PC-9 (cell line): ENCODE measurements around the gene HTR2B. TPM values are rescaled to one million over a fixed set of nuclear protein-coding genes. Genes with fewer than 3 reads are reported as not detected.

Experiments
- BruUV-seq: library from RNA; stranded (reverse); fragments of 400-500 nt; replicated peaks from 2 replicates; lab custom pipeline; 2021; lab: Mats Ljungman, UMichigan
- CTCF ChIA-PET: fragments of 300-600 bp; sonication (Branson Sonifier 250); formaldehyde crosslinking; loops from one replicate; lab custom pipeline; 2022; ENCODE audit warnings: antibody characterized with exemption; lab: Charles Lee
- POLR2A ChIA-PET: fragments of 300-600 bp; sonication (Branson Sonifier 250); formaldehyde crosslinking; loops from one replicate; lab custom pipeline; 2022; ENCODE audit warnings: antibody characterized with exemption; ENCODE audit not compliant: unreplicated experiment; lab: Charles Lee
- DNase-seq, 2 experiments: peaks; one replicate each; pipeline versions ENCODE4 v3.0.0 to v3.0.0-alpha.2; 2015 to 2022; ENCODE audit warnings: mixed read lengths in 1 of 2
- H2AFZ ChIP-seq: fragments of 200-600 bp; sonication (generic); 2 replicates; pipeline ENCODE4 v1.8.1; 2017; ENCODE audit warnings: antibody characterized with exemption
- H3F3A ChIP-seq: fragments of 200-600 bp; sonication (generic); 2 replicates; pipeline ENCODE4 v1.8.1; 2017; ENCODE audit warnings: antibody characterized with exemption, mild to moderate bottlenecking, low read depth; ENCODE audit not compliant: insufficient read depth
- H3K27ac ChIP-seq: fragments of 200-600 bp; sonication (generic); 2 replicates; pipeline ENCODE4 v1.6.1; 2016; ENCODE audit warnings: mixed run types
- H3K27me3 ChIP-seq: fragments of 200-600 bp; sonication (generic); 2 replicates; pipeline ENCODE4 v1.6.1; 2016; ENCODE audit warnings: low read depth, mixed run types; ENCODE audit not compliant: insufficient read depth
- H3K36me3 ChIP-seq: fragments of 200-600 bp; sonication (generic); 2 replicates; pipeline ENCODE4 v1.6.1; 2016; ENCODE audit warnings: low read depth, mixed run types
- H3K4me1 ChIP-seq: fragments of 200-600 bp; sonication (generic); replicated peaks from 2 replicates; pipeline ENCODE4 v1.6.1; 2016; ENCODE audit warnings: mixed run types; ENCODE audit not compliant: insufficient read depth
- H3K4me2 ChIP-seq: fragments of 200-600 bp; sonication (generic); 2 replicates; pipeline ENCODE4 v1.6.1; 2017; ENCODE audit warnings: mixed run types
- H3K4me3 ChIP-seq: fragments of 200-600 bp; sonication (generic); 2 replicates; pipeline ENCODE4 v1.6.1; 2016; ENCODE audit warnings: mixed run types
- H3K79me2 ChIP-seq: fragments of 200-600 bp; sonication (generic); 2 replicates; pipeline ENCODE4 v1.6.1; 2017; ENCODE audit warnings: low read depth, mixed run types
- H3K9me2 ChIP-seq: fragments of 200-600 bp; sonication (generic); 2 replicates; pipeline ENCODE4 v1.8.1; 2017; ENCODE audit warnings: mild to moderate bottlenecking; ENCODE audit not compliant: insufficient read depth
- H3K9me3 ChIP-seq: fragments of 200-600 bp; sonication (generic); 2 replicates; pipeline ENCODE4 v1.8.1; 2016; ENCODE audit warnings: low read depth; ENCODE audit not compliant: insufficient read depth
- H4K20me1 ChIP-seq: fragments of 200-600 bp; sonication (generic); 2 replicates; pipeline ENCODE4 v1.8.1; 2017; ENCODE audit not compliant: insufficient read depth
- CTCF ChIP-seq: fragments of 200-600 bp; sonication (generic); conservative IDR thresholded peaks from 2 replicates; pipeline ENCODE4 v1.6.1; 2017; ENCODE audit warnings: mixed run types, antibody characterized with exemption, mild to moderate bottlenecking, moderate library complexity
- EZH2 ChIP-seq: fragments of 200-600 bp; sonication (generic); IDR thresholded peaks from 2 replicates; pipeline ENCODE4 v1.8.0; 2017; ENCODE audit warnings: antibody characterized with exemption, low read depth
- intact Hi-C: fragments of 100-400 bp; cut with micrococcal nuclease; formaldehyde crosslinking; loops from one replicate; pipeline ENCODE4 v1.10.0; 2022; ENCODE audit not compliant: unreplicated experiment
- total RNA-seq: library from RNA; stranded (reverse); gene quantifications from 2 replicates; pipeline ENCODE4 v1.2.3, GENCODE V29; 2021

Gene HTR2B
- total RNA-seq, 1 experiment from 2014 or later = not detected

DNA sequence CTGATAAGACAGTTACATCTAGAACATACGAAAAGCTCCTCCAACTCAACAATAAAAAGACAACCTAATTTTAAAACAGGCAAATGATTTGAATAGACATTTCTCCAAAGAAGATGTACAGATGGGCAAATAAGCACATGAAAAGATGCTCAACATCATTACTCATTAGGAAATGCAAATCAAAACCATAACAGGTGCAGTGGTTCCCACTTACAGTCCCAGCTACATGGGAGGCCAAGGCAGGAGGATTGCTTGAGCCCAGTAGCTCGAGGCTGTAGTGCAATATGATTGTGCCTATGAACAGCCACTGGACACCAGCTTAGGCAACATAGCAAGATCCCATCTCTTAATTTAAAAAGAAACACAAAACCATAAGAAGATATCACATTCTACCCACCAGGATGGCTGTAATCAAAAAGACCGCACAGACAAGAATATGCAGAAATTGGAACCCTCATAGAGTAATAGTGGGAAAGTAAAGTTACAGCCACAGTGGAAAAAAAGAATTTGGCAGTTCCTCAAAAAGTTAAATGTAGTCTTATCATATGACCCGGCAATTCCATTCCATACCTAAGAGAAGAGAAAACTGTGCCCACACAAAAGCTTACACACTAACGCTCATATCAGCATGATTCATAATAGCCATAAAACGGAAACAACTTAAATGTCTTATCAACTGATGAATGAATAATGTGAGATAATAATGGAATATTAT is 43.1 kb upstream of the HTR2B start:
- Histone ChIP-seq H4K20me1 (no peaks in the 10 kb centered on the region), H3K36me3 (peaks cover 44% of the 10 kb centered on the region), H3K4me3 (no peak overlapping the region), H3K27me3 (no peaks in the 10 kb centered on the region), H3K4me1 (no peaks in the 10 kb centered on the region), H3F3A (peaks cover 11% of the 10 kb centered on the region; the same call in 1 of the 2 replicates), H3K4me2 (no peak overlapping the region), H3K9me2 (no peaks in the 10 kb centered on the region), H3K27ac (no peak overlapping the region), H2AFZ (no peak overlapping the region), H3K9me3 (no peaks in the 10 kb centered on the region), H3K79me2 (no peaks in the 10 kb centered on the region)
- intact Hi-C loops = no loop called here
- no TSS peak for BruUV-seq
- POLR2A ChIA-PET = no interaction called here
- CTCF ChIA-PET = no interaction called here
- DNase-seq = no peak
- no peak for TF ChIP-seq EZH2
- TF ChIP-seq CTCF = no peak

DNA sequence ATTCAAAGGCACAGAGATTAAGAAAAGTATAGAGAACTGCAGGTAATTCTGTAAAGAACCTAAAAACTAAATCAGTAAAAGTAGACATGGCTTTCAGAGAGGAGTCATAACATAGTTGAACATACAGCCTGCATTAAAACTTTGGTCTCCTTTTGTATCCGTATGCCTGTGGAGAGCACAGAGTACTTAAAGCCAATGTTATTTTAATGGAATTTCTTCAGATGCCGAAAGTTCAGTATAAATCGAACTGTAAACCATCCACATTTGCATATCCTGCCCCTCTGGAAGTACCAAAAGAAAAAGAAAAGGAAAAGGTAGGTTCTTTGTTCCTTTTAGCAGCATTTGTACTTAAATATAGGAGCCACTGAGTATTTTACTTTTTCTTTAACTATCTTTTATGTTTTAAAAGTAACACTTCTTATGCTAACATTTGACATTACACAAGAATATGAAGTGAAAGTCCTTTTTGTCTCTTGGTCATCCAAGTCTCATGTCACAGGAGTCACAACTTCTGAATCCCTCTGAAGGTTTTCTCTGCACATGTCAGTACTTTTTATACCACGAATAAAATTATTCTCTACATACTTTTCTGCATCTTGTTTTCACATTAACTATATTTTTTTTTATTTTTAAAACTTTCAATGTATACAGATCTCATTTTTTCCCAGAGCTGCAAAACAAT is 38.7 kb upstream of the HTR2B start:
- DNase-seq = no peak
- Histone ChIP-seq H2AFZ (no peak overlapping the region), H3K9me3 (no peaks in the 10 kb centered on the region), H3K9me2 (no peaks in the 10 kb centered on the region), H3K27me3 (no peaks in the 10 kb centered on the region), H3K4me1 (peaks cover 22% of the 10 kb centered on the region), H3K4me2 (no peak overlapping the region), H3K4me3 (no peak overlapping the region), H3F3A (peaks cover 18% of the 10 kb centered on the region), H3K27ac (peak overlapping the region; percentile 20; the same call in 1 of the 2 replicates), H3K36me3 (peaks cover 27% of the 10 kb centered on the region), H4K20me1 (no peaks in the 10 kb centered on the region), H3K79me2 (no peaks in the 10 kb centered on the region)
- intact Hi-C loops = no loop called here
- TF ChIP-seq EZH2 (no peak), CTCF (no peak)
- ChIA-PET POLR2A (no interaction called here), CTCF (no interaction called here)
- no TSS peak for BruUV-seq

GRCh38 chr2:231163011-231163410 is 38.2 kb upstream of the HTR2B start:
- BruUV-seq = no TSS peak
- Histone ChIP-seq H2AFZ (no peak overlapping the region), H3K36me3 (peaks cover 27% of the 10 kb centered on the region), H3K4me2 (no peak overlapping the region), H3K27me3 (no peaks in the 10 kb centered on the region), H3K4me3 (no peak overlapping the region), H3K9me2 (no peaks in the 10 kb centered on the region), H3K27ac (peak overlapping the region; percentile 20; the same call in 1 of the 2 replicates), H4K20me1 (no peaks in the 10 kb centered on the region), H3K79me2 (no peaks in the 10 kb centered on the region), H3K9me3 (no peaks in the 10 kb centered on the region), H3F3A (peaks cover 18% of the 10 kb centered on the region), H3K4me1 (peaks cover 22% of the 10 kb centered on the region)
- ChIA-PET CTCF (no interaction called here), POLR2A (no interaction called here)
- TF ChIP-seq EZH2 = no peak
- intact Hi-C loops = no loop called here
- DNase-seq = no peak
